SK-N-MC (cell line): ENCODE results near the gene SEMA5A.

Experiments
- EZH2 ChIP-seq: fragments of 200-600 bp; sonication (generic); IDR thresholded peaks from one replicate; pipeline ENCODE4 v1.6.1; 2017; ENCODE audit warnings: antibody characterized with exemption
- POLR2AphosphoS5 ChIP-seq: IDR thresholded peaks from 2 replicates; pipeline ENCODE4 v1.6.1; 2012; ENCODE audit warnings: mild to moderate bottlenecking, low read depth, low read length, borderline replicate concordance

- TF ChIP-seq EZH2: no peak
- no peak for TF ChIP-seq POLR2AphosphoS5
These were observed 158.0 kb downstream of the SEMA5A start for GRCh38 chr5:9387879-9388278.
